Adipocyte (in vitro differentiated cells): Measurements from ENCODE around the gene KLK11.

Experiments used
- DNase-seq: peaks from one replicate; pipeline ENCODE4 v3.0.0-alpha.2; 2015; ENCODE audit warnings: low read depth
- H3K27me3 ChIP-seq: replicated peaks from 2 replicates; pipeline ENCODE4 v1.7.0; 2013; ENCODE audit warnings: mild to moderate bottlenecking, low read length, moderate library complexity; ENCODE audit not compliant: control insufficient read depth, insufficient read depth
- H3K36me3 ChIP-seq: 2 replicates; pipeline ENCODE4 v1.7.0; 2013; ENCODE audit warnings: low read length, mild to moderate bottlenecking, moderate library complexity; ENCODE audit not compliant: control insufficient read depth, insufficient read depth, severe bottlenecking
- H3K4me1 ChIP-seq: 2 replicates; pipeline ENCODE4 v1.7.0; 2013; ENCODE audit warnings: mild to moderate bottlenecking, low read length, moderate library complexity; ENCODE audit not compliant: control insufficient read depth, insufficient read depth
- H3K4me3 ChIP-seq: 2 replicates; pipeline ENCODE4 v1.7.0; 2013; ENCODE audit warnings: mild to moderate bottlenecking, low read length, moderate library complexity
- H3K9ac ChIP-seq: 2 replicates; pipeline ENCODE4 v1.7.0; 2013; ENCODE audit warnings: mild to moderate bottlenecking, low read length, moderate library complexity
- H3K9me3 ChIP-seq: 2 replicates; pipeline ENCODE4 v1.7.0; 2013; ENCODE audit warnings: mild to moderate bottlenecking, low read length, moderate library complexity; ENCODE audit not compliant: control insufficient read depth

The KLK11 gene

GRCh38 chr19:51027126-51027806 is 850 bp upstream of the KLK11 start:
- no peak for DNase-seq
- Histone ChIP-seq H3K9ac (no peak overlapping the region), H3K36me3 (no peaks in the 10 kb centered on the region), H3K9me3 (no peaks in the 10 kb centered on the region), H3K27me3 (peaks cover 44% of the 10 kb centered on the region), H3K4me3 (no peak overlapping the region), H3K4me1 (no peaks in the 10 kb centered on the region)

GRCh38 chr19:51025809-51026553 is 435 bp downstream of the KLK11 start:
- no peaks in the 10 kb centered on the region for H3K36me3 ChIP-seq
- no peak for DNase-seq
- peaks cover 44% of the 10 kb centered on the region for H3K27me3 ChIP-seq
- H3K4me1 ChIP-seq, result no peaks in the 10 kb centered on the region
- H3K9ac ChIP-seq, result no peak overlapping the region
- no peak overlapping the region for H3K4me3 ChIP-seq
- H3K9me3 ChIP-seq, result no peaks in the 10 kb centered on the region

- no peaks in the 10 kb centered on the region for H3K36me3 ChIP-seq
- peaks cover 39% of the 10 kb centered on the region for H3K27me3 ChIP-seq
- H3K9ac ChIP-seq, result no peak overlapping the region
- H3K9me3 ChIP-seq, result no peaks in the 10 kb centered on the region
- H3K4me1 ChIP-seq, result no peaks in the 10 kb centered on the region
- H3K4me3 ChIP-seq, result no peak overlapping the region
- DNase-seq, result no peak
Measured at GRCh38 chr19:51025401-51025800, 1.0 kb downstream of the KLK11 start.

- no peaks in the 10 kb centered on the region for H3K36me3 ChIP-seq
- no peak overlapping the region for H3K4me3 ChIP-seq
- H3K27me3 ChIP-seq, result peaks cover 39% of the 10 kb centered on the region
- H3K4me1 ChIP-seq, result peaks cover 2% of the 10 kb centered on the region
- no peak overlapping the region for H3K9ac ChIP-seq
- no peaks in the 10 kb centered on the region for H3K9me3 ChIP-seq
- DNase-seq, result no peak
Measured at GRCh38 chr19:51024924-51025323, 1.5 kb downstream of the KLK11 start.

GRCh38 chr19:51023946-51024345 is 2.5 kb downstream of the KLK11 start:
- Histone ChIP-seq H3K9me3 (no peaks in the 10 kb centered on the region), H3K27me3 (peaks cover 30% of the 10 kb centered on the region), H3K36me3 (no peaks in the 10 kb centered on the region), H3K4me3 (no peak overlapping the region), H3K4me1 (peaks cover 7% of the 10 kb centered on the region), H3K9ac (no peak overlapping the region)
- no peak for DNase-seq

- no peak overlapping the region for H3K4me3 ChIP-seq
- H3K27me3 ChIP-seq, result peaks cover 25% of the 10 kb centered on the region
- peaks cover 7% of the 10 kb centered on the region for H3K4me1 ChIP-seq
- no peak overlapping the region for H3K9ac ChIP-seq
- H3K9me3 ChIP-seq, result no peaks in the 10 kb centered on the region
- no peak for DNase-seq
- H3K36me3 ChIP-seq, result no peaks in the 10 kb centered on the region
Measured at GRCh38 chr19:51022526-51022925, 3.9 kb downstream of the KLK11 start.

GRCh38 chr19:51020988-51021651 is 5.3 kb downstream of the KLK11 start:
- Histone ChIP-seq H3K4me3 (no peak overlapping the region), H3K27me3 (peaks cover 28% of the 10 kb centered on the region), H3K9ac (no peak overlapping the region), H3K36me3 (no peaks in the 10 kb centered on the region), H3K9me3 (no peaks in the 10 kb centered on the region), H3K4me1 (peaks cover 7% of the 10 kb centered on the region)
- peak; percentile 45 for DNase-seq

- H3K27me3 ChIP-seq, result peaks cover 27% of the 10 kb centered on the region
- H3K36me3 ChIP-seq, result no peaks in the 10 kb centered on the region
- H3K4me1 ChIP-seq, result peaks cover 7% of the 10 kb centered on the region
- DNase-seq, result no peak
- no peak within 1 kb of the TSS for H3K4me3 ChIP-seq
- H3K9ac ChIP-seq, result no peak within 1 kb of the TSS
- H3K9me3 ChIP-seq, result no peaks in the 10 kb centered on the region
Measured at GRCh38 chr19:51019544-51019925, 6.9 kb downstream of the KLK11 start, which contains the start of gene KLK10. TSS of gene KLK10 (minus strand) at chr19:51019709. CDS start at chr19:51019130, 579 bp downstream.

- H3K9me3 ChIP-seq, result no peaks in the 10 kb centered on the region
- H3K4me1 ChIP-seq, result peaks cover 7% of the 10 kb centered on the region
- DNase-seq, result no peak
- H3K27me3 ChIP-seq, result peaks cover 32% of the 10 kb centered on the region
- H3K36me3 ChIP-seq, result no peaks in the 10 kb centered on the region
- H3K4me3 ChIP-seq, result no peak overlapping the region
- H3K9ac ChIP-seq, result no peak overlapping the region
Measured at GRCh38 chr19:51018745-51019543, 7.5 kb downstream of the KLK11 start.

GRCh38 chr19:51016798-51017683 is 9.4 kb downstream of the KLK11 start:
- H3K9ac ChIP-seq, result no peak overlapping the region
- peak overlapping the region; percentile 54 for H3K4me3 ChIP-seq
- DNase-seq, result peak; percentile 46
- peaks cover 35% of the 10 kb centered on the region for H3K27me3 ChIP-seq
- no peaks in the 10 kb centered on the region for H3K9me3 ChIP-seq
- H3K4me1 ChIP-seq, result peaks cover 7% of the 10 kb centered on the region
- H3K36me3 ChIP-seq, result no peaks in the 10 kb centered on the region
